OCI-LY7 (cell line): ENCODE results near the gene ITGB2. TPM values are rescaled to one million over a fixed set of nuclear protein-coding genes. Genes with fewer than 3 reads are reported as not detected.

Experiments
- BruUV-seq: library from RNA; stranded (reverse); fragments of 400-500 nt; replicated peaks from 2 replicates; lab custom pipeline; 2021; lab: Mats Ljungman, UMichigan
- CTCF ChIA-PET: fragments of 300-600 bp; sonication (Branson Sonifier 250); formaldehyde crosslinking; loops from one replicate; lab custom pipeline; 2022; ENCODE audit warnings: antibody characterized with exemption; ENCODE audit not compliant: unreplicated experiment; lab: Charles Lee
- POLR2A ChIA-PET: fragments of 300-600 bp; sonication (Branson Sonifier 250); formaldehyde crosslinking; loops from one replicate; lab custom pipeline; 2022; ENCODE audit warnings: antibody characterized with exemption; lab: Charles Lee
- DNase-seq: peaks from one replicate; pipeline ENCODE4 v3.0.0-alpha.2; 2015; ENCODE audit warnings: low spot score
- H2AFZ ChIP-seq: fragments of 200-600 bp; sonication (generic), shearing (Covaris generic); 2 replicates; pipeline ENCODE4 v1.6.1; 2014; ENCODE audit warnings: mild to moderate bottlenecking, antibody characterized with exemption, low read length, moderate library complexity
- H3K27ac ChIP-seq: fragments of 200-600 bp; sonication (generic); 2 replicates; pipeline ENCODE4 v1.5.1; 2014; ENCODE audit warnings: mixed run types, low read depth, mild to moderate bottlenecking, moderate library complexity, low read length, inconsistent platforms; ENCODE audit not compliant: poor library complexity, severe bottlenecking
- H3K36me3 ChIP-seq: fragments of 200-600 bp; sonication (generic); 2 replicates; pipeline ENCODE4 v1.6.1; 2014; ENCODE audit warnings: mild to moderate bottlenecking, antibody characterized with exemption, low read length, moderate library complexity, mixed read lengths; ENCODE audit not compliant: insufficient read depth
- H3K4me1 ChIP-seq: fragments of 200-600 bp; sonication (generic); 2 replicates; pipeline ENCODE4 v1.5.1; 2014; ENCODE audit warnings: mild to moderate bottlenecking, low read length; ENCODE audit not compliant: insufficient read depth, poor library complexity, severe bottlenecking
- H3K4me2 ChIP-seq: fragments of 200-600 bp; sonication (generic); 2 replicates; pipeline ENCODE4 v1.6.1; 2014; ENCODE audit warnings: mild to moderate bottlenecking, low read length
- H3K4me3 ChIP-seq: fragments of 200-600 bp; sonication (generic); 2 replicates; pipeline ENCODE4 v1.5.1; 2014; ENCODE audit warnings: mild to moderate bottlenecking, low read depth, low read length; ENCODE audit not compliant: poor library complexity, severe bottlenecking
- H3K79me2 ChIP-seq: fragments of 200-600 bp; sonication (generic); 2 replicates; pipeline ENCODE4 v1.6.1; 2016; ENCODE audit warnings: low read depth, mild to moderate bottlenecking, low read length, moderate library complexity, mixed read lengths; ENCODE audit not compliant: insufficient read depth
- H3K9me2 ChIP-seq: fragments of 200-600 bp; sonication (generic); 2 replicates; pipeline ENCODE4 v1.6.1; 2016; ENCODE audit warnings: mild to moderate bottlenecking, low read length, mixed read lengths; ENCODE audit not compliant: insufficient read depth
- H3K9me3 ChIP-seq: fragments of 200-600 bp; sonication (generic); 2 replicates; pipeline ENCODE4 v1.6.1; 2014; ENCODE audit warnings: mild to moderate bottlenecking, mixed run types, low read length, mixed read lengths
- H4K20me1 ChIP-seq: fragments of 200-600 bp; sonication (generic); 2 replicates; pipeline ENCODE4 v1.6.1; 2014; ENCODE audit warnings: mild to moderate bottlenecking, antibody characterized with exemption, low read length, moderate library complexity, mixed read lengths; ENCODE audit not compliant: insufficient read depth
- CTCF ChIP-seq: fragments of 200-600 bp; sonication (generic); conservative IDR thresholded peaks from 2 replicates; pipeline ENCODE4 v1.5.1; 2014; ENCODE audit warnings: mild to moderate bottlenecking, antibody characterized with exemption, low read length, moderate library complexity, mixed read lengths
- EZH2phosphoT487 ChIP-seq: fragments of 200-600 bp; sonication (generic); IDR thresholded peaks from 2 replicates; pipeline ENCODE4 v1.6.1; 2018; ENCODE audit warnings: low read depth, borderline replicate concordance, mild to moderate bottlenecking, mixed run types, antibody characterized with exemption, low read length, moderate library complexity, mixed read lengths
- intact Hi-C: fragments of 100-400 bp; cut with micrococcal nuclease; formaldehyde crosslinking; loops from one replicate; pipeline ENCODE4 v1.10.0; 2022; ENCODE audit not compliant: unreplicated experiment
- total RNA-seq, 2 experiments: library from RNA; depleted of rRNA in 1 of 2; stranded (reverse); fragments of >200 nt in 1 of 2; shearing (Covaris generic) in 1 of 2; gene quantifications; 2 replicates each; pipeline ENCODE4 v1.2.3, GENCODE V29; 2014 to 2022

ITGB2 gene
- total RNA-seq, 2 experiments from 2014 or later, result 11.6 to 78.9 TPM

- no peaks in the 10 kb centered on the region for H3K79me2 ChIP-seq
- no peak overlapping the region for H3K4me2 ChIP-seq
- no peak overlapping the region for H3K4me3 ChIP-seq
- BruUV-seq, result no TSS peak
- TF ChIP-seq CTCF (no peak), EZH2phosphoT487 (no peak)
- no peak overlapping the region for H2AFZ ChIP-seq
- no peaks in the 10 kb centered on the region for H3K9me3 ChIP-seq
- ChIA-PET POLR2A (no interaction called here), CTCF (no interaction called here)
- no peaks in the 10 kb centered on the region for H3K9me2 ChIP-seq
- DNase-seq, result no peak
- no peak overlapping the region for H3K27ac ChIP-seq
- intact Hi-C loops, result no loop called here
- H4K20me1 ChIP-seq, result no peaks in the 10 kb centered on the region
- peaks cover 2% of the 10 kb centered on the region for H3K4me1 ChIP-seq
- H3K36me3 ChIP-seq, result no peaks in the 10 kb centered on the region
These were observed 33.4 kb downstream of the ITGB2 start for GRCh38 chr21:44887126-44887806.

GRCh38 chr21:44886113-44887075, 34.3 kb downstream of the ITGB2 start:
- no peak for DNase-seq
- Histone ChIP-seq H3K9me3 (no peaks in the 10 kb centered on the region), H3K4me1 (peaks cover 11% of the 10 kb centered on the region), H3K4me3 (no peak overlapping the region), H3K79me2 (no peaks in the 10 kb centered on the region), H3K9me2 (no peaks in the 10 kb centered on the region), H3K4me2 (no peak overlapping the region), H3K36me3 (no peaks in the 10 kb centered on the region), H2AFZ (no peak overlapping the region), H3K27ac (no peak overlapping the region), H4K20me1 (no peaks in the 10 kb centered on the region)
- BruUV-seq, result TSS peak; percentile 88
- ChIA-PET POLR2A (no interaction called here), CTCF (no interaction called here)
- intact Hi-C loops, result no loop called here
- TF ChIP-seq CTCF (no peak), EZH2phosphoT487 (no peak)
